HG03558 (cell line): ENCODE data around the gene DOCK10.
"Not testable (repeated sequence)": the region's sequence is repeated elsewhere in the genome, so short reads cannot be mapped to it uniquely, and the experiment has no call there.

Source experiments
- ATAC-seq: cut with Tn5 transposase; IDR thresholded peaks from one replicate; pipeline ENCODE4 v1.9.1; 2021; ENCODE audit warnings: moderate number of reproducible peaks; ENCODE audit not compliant: unreplicated experiment; ENCODE audit errors: extremely low read depth

The DOCK10 gene

GRCh38 chr2:224927011-224927410, 115.3 kb downstream of the DOCK10 start:
- no peak for ATAC-seq

GRCh38 chr2:224925810-224926100, 116.5 kb downstream of the DOCK10 start:
- ATAC-seq: peak; percentile 18

GRCh38 chr2:224925061-224925809, 117.0 kb downstream of the DOCK10 start:
- peak; percentile 11 for ATAC-seq

GRCh38 chr2:224924631-224925030, 117.6 kb downstream of the DOCK10 start:
- ATAC-seq: no peak

DNA sequence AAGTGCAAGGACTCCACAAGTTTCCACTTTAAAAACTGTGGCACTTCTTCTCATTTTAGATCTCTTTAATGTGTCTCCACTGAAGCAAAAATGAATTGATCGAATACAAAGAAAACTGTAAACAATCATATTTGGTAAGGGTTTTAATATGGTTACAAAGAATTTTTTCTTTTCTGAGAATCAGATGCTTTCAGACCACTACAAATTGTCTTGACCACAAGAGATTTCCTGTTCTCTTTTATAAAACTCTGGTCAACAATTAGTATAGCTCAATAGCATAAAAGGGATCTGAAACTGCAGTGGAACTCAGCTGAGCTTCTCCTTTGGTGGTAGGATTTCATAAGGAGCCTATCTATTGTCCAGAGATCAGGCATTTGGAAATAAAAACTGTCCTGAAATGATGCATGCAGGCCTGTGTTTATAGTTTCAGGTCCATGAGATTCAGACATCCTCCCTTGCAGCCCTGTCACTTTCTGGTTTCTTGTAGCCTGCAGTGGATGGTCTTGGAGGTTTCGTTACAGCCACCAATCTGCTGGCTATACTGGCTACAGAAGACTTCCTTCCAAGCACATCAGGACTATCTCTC, 120.0 kb downstream of the DOCK10 start:
- peak; percentile 56 for ATAC-seq

GRCh38 chr2:224919472-224920110, 122.7 kb downstream of the DOCK10 start:
- no peak for ATAC-seq

- ATAC-seq: no peak
These were observed 123.4 kb downstream of the DOCK10 start for GRCh38 chr2:224918626-224919471.

DNA sequence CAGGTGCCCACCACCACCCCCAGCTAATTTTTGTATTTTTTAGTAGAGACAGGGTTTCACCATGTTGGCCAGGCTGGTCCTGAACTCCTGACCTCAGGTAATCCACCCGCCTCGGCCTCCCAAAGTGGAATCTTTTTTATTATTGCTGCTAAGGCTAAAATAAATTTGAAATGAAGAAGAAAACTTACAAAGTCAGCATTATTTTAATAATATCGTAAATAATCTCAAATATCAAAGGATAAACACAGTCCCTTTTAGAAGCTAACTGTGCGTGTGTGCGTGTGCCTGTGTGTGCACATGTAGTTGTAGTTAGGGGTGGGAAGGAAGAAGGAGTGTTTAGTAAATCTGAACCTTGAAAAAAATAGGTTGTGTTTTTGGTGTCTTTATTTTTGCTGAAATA, 125.0 kb downstream of the DOCK10 start:
- ATAC-seq: not testable (repeated sequence)

DNA sequence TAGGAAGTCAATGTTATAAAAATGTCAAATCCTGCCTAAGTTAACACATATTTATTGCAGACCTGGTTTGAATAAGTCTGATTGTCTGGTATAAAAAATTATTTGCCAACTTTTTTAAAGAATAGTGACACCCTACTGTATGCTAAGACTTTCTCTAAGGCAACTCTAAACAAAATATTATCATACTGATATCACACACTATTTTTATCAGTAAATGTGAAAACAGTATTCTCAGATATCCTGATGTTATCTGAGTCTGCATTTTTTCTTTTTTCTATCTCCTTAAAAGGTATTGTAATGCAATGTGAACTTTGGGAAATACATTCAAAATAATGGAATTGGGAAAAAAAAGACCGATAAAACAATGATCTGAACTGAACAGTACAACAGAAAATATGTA, 127.1 kb downstream of the DOCK10 start:
- no peak for ATAC-seq

GRCh38 chr2:224910574-224910925, 131.7 kb downstream of the DOCK10 start:
- ATAC-seq: no peak

DNA sequence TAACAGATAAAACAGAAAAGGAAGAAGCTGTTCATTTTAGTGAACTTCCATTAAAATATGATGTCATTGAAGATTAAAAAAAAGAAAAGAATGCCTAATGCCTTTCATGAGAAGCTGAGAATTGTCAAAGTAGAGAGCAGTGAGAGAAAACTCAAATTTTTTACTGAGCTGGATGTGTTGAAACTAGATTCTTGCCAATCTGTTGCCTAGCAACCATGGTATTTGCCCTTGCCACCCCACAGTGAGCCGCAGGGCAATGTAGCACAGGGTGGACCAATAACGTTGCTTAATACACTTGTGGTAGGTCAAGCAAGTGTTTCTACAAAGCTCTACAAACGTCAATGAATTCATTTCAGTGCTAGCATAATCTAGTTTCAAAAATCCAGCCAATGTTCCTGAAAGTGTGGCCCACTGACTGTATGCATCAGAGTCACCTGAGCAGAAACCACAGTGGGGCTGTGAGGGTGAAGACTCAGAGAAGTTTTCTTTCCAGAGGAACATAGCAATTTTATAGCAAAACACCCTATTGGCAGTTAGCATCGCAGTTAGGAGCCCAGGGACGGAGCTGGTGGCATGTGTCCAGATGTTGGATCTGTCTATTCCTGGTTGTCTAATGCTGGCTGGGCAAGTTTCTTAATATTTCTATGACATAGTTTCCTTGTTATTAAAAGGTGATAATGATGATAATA, 132.2 kb downstream of the DOCK10 start:
- ATAC-seq: peak; percentile 58

- no peak for ATAC-seq
These were observed 133.4 kb downstream of the DOCK10 start for GRCh38 chr2:224908818-224909217.

DNA sequence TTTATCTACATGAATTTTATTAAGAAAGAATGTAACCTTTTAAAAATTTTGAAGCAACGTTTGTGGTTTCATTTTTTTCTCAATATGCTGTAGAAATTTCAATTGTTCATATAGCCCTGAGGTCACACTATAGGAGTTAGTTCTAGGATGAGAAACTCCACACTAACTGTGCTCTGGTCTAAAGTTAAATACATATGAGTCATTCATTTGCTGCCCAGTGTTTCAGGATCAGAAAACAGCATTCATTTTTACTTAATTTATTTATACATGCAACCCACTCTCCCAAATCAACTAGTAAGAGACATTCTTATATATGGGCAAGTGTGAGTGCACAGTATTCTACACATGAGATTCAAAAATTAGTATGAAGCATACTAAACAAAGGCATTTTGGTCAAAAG, 137.9 kb downstream of the DOCK10 start:
- peak; percentile 47 for ATAC-seq

DNA sequence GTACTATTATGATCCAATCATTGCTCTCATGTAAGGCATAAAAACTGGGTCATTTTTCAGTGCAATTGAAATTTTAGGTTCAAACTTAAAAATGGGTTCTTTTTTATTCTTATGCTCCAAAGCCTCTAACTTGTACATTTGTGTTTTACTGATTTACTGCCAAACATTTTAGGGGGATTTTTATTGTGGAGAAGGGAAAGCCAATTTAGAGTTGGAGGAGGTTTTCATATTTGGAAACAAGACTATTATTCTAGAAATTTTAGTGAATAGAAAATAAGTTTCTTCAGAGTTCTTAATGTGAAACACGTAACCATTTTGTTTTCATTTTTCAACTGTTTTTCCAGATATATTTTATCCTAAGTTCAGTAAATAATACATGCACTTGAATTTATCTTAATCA, 138.6 kb downstream of the DOCK10 start:
- no peak for ATAC-seq

DNA sequence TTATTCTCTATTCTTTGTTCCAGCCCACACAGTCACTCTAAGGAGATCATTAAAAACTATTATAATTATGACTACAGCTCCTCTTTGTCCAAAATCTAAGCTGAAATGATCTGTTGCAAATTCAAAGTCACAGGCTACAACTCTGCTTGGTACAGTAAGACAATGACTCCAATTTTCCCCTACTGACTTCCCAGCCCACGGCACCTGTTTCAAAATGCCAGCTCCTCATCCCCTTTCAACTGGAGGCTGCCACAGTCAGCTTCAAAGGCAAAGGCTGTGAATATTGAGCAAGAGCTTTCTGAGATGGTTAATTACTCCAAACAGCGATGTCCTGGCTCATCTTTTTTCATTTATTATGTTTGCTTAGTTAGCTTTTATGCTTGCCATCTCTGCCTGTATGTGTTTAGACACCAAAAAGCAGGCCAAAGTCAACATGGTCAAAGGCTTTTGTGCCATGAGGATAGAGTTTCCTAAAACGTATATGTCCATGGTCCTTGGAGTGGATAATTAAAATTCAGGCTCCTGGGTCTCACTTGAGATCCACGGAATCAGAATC, 141.1 kb downstream of the DOCK10 start:
- no peak for ATAC-seq

GRCh38 chr2:224895377-224895776, 146.9 kb downstream of the DOCK10 start:
- no peak for ATAC-seq

DNA sequence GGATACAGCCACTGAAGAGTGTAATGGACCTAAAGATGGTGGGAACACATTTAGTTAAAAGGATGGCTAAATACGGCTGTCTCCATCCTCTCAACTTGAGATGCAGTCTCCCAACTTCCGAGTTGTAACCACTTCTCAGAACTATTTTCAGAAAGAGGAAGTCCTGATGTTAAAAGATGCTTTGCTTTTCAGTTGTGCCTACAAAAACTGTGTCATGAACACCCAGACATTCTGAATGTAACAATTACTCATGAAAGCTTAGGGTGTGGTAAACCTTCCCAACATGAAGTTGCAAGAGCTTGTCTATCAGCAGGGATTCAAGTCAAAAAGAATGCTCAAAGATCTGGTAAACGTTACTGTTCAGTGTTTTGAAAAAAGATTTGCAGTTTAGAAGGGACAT, 147.9 kb downstream of the DOCK10 start:
- peak; percentile 85 for ATAC-seq

DNA sequence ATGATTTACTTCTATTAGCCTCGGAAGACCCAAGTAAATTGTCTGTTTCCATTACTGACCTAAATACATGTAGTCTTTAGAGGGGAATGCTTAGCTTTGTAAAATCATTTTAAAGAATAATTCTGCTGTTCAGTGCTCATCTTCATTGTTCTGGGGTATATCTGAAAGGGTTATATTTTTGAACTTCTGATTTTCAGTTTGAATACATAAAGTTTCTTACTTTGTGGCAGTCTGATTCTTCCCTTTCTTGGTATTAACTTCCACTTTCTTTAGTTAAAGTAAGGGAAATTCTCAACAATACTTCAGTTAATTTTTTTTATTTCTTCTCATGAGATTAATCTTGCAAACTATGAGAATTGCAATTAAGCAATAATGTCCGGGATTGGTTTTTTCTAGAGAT, 148.4 kb downstream of the DOCK10 start:
- ATAC-seq: no peak

DNA sequence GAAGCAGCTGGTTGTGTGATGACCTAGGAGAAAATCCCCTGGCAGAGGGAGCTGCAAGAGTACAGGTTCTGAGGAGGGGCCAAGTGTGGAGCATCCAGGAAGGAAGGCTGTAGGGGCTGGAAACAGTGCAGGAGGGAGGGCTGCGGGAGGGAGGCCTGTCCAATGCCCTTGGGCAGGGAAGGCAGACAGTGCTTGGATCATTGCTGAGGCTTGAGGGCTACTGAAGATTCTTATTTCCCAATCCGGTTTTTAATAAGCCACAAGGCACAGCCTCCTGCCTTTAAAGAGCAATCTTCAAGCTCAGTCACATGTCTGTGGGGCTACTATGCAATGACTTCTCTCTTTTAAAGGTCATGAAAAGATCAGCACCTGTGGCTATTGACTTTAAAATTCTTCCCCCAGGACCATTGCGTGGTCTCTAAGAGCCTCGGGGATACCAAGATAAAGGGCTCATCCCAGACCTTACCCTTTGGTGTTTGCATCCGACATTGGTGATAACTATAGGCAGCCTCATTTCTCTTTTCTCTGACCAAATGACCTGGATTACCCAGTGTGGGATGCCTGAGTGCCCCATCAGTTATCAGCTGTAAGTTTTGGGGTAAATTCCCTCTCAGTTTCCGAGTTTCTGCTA, 149.6 kb downstream of the DOCK10 start:
- no peak for ATAC-seq

DNA sequence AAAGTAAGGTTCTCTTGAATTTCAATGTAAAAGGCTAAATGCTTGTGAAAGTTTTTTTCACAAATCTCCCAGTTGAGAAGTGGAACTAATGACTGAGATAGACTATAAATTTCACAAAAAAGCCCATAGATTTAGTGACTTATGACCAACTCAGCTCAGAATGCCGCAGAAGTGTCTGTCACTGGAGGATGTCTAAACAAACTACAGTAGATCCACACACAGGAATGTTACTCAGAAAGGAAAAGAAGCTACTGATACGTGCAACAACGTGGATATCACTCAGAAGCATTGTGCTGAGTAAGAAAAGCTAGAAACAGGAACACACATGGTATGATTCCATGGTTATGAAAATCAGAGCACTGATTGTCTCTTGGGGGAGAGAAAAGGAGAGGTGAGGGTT, 151.9 kb downstream of the DOCK10 start:
- ATAC-seq: no peak
